HG03045 (cell line): Measurements from ENCODE around the gene NR0B1.

ENCODE experiments used
- ATAC-seq: cut with Tn5 transposase; IDR thresholded peaks from one replicate; pipeline ENCODE4 v1.9.1; 2021; ENCODE audit warnings: mild to moderate bottlenecking, moderate library complexity; ENCODE audit not compliant: unreplicated experiment

NR0B1 gene, protein sequence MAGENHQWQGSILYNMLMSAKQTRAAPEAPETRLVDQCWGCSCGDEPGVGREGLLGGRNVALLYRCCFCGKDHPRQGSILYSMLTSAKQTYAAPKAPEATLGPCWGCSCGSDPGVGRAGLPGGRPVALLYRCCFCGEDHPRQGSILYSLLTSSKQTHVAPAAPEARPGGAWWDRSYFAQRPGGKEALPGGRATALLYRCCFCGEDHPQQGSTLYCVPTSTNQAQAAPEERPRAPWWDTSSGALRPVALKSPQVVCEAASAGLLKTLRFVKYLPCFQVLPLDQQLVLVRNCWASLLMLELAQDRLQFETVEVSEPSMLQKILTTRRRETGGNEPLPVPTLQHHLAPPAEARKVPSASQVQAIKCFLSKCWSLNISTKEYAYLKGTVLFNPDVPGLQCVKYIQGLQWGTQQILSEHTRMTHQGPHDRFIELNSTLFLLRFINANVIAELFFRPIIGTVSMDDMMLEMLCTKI

DNA sequence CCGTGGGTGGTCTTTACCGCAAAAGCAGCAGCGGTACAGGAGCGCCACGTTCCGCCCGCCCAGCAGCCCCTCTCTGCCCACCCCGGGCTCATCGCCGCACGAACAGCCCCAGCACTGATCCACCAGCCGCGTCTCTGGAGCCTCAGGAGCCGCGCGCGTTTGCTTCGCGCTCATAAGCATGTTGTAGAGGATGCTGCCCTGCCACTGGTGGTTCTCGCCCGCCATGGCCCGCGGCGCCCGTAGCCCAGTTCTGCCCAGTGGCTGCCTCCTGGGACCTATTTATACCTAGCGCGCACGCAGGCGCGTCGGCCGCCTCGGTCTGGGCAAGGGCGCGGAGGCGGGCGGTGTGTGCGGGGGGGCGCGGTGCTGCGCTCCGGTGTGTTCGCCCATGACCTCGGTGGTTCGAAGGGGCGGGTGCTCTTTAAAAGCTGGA lies at the start of gene NR0B1:
Gene NR0B1 (minus strand): TSS at position 252 of the 433 bp plus-strand sequence. CDS start 27 bp downstream, at position 225.
- no peak for ATAC-seq

DNA sequence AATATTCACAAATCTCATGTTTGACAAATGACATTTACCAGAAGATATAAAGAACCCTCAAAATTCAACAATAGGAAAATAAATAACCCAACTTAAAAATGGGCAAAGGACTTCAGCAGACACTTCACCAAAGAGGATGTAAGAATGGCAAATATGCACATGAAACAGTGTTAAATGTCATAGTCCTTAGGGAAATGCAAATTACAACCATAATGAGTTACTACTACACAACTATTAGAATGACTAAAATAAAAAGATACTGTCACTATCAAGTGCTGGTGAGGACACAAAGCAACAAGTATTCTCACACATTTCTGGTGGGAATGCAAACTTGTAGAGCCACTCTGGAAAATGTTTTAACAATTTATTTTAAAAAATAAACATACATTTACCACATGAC lies 40.8 kb upstream of the NR0B1 start:
- no peak for ATAC-seq

DNA sequence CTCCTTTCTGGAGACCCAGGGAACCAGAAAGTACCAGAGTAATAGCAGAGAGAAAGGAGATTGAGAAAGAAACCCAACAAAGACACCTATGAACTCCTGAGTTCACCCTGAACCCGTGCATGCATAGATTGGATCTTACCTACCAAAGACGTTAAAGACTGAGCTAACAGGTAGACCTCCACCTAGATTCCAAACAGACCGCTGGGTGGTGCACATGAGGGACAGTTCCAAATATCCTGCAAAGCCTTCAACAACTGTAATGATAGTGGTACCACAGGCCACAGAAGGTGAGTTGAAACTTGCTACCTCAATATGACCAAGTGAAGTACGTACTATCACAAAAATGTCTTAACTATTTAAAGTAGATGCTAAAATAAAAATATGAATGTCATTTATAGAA lies 34.0 kb upstream of the NR0B1 start:
- no peak for ATAC-seq

DNA sequence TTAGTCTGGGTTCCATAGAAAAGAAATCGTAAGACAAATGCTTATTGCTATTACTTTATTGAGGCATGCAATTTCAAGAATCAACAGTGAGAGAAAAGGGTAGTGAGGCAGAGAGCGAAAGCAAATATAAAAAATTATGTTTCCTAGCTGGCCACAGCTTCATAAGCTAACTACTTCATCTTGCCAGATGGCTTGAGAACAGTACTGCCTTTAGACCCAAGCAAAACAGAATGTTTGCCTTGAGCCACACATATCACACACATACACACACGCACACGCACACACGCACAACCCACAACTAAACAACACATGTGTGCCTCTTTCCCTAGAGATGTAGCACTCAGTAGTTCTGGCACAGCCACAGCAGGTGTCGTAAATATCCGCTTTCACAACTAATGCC lies 31.6 kb upstream of the NR0B1 start:
- no peak for ATAC-seq

DNA sequence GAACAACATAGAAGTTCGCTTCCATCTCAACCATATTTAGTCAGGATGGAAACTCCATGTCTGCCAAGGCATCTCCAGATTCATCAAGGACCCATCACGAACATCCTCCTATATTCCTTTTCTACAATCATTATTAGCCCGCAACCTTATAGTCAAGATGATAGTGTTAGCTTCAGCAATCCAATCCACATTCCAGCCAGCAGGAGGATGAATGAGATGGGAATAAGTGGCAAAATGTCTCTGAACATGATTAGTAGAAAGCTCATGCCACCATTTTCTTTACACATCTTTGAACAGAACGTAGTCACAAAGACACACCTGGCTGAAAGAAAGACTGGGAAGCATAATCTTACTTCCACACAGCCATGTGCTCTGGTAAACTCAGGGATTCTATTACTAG lies 18.6 kb upstream of the NR0B1 start:
- no peak for ATAC-seq

DNA sequence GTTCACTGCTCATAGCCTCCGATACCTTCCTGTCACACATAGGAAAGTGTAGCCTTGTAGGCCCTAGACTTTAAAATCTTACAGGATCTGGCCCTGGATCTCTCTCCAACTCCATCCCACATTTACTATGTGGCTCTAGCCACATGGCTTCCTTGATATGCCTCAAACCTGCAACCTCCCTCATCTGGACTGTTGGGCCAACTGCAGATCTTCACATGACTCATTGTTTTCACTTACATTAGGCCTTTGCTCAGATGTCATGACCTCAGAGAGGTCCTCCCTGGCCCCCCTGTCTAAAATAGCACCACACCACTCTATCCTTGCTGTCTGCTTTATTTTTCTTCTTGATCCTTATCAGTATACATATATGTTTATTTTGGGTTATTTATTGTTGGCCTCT lies 8.1 kb upstream of the NR0B1 start:
- no peak for ATAC-seq

DNA sequence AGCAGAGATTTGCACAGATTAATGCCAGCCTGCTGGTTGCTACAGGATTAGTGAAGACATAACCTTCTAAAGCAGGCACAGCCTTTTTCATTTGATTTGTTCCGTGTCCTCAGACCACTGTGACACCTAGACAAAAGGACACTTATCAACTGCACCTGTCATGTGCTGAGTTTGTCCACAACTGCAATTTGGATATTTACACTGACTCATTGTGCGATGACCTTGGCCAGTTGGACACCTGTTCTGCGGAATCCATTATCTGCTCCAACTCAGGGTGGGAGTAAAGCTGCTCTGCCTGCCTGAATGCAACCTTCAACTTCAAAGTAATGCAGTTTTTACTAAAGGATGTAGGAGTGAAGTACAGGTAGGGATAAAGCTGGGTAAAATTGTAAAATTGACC lies 4.1 kb upstream of the NR0B1 start:
- no peak for ATAC-seq

DNA sequence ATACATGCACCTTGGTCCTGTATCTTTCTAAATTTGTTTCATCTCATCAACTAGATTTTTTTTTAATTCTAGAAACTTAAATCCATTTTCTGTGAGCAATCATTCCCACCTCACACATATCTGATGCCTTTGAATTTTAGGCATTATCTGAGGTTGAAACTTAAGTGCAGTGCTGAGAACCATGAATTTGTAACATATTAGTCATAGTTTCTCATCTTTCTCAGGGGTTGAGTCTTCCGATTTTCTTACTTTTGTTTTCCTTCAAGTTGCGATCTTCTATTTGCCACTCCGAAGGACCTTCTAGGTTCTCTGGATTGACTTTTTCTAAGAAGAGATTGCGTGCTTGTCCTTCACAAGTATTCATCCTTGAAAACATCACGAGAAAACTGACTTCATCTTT lies 3.7 kb upstream of the NR0B1 start:
- no peak for ATAC-seq

DNA sequence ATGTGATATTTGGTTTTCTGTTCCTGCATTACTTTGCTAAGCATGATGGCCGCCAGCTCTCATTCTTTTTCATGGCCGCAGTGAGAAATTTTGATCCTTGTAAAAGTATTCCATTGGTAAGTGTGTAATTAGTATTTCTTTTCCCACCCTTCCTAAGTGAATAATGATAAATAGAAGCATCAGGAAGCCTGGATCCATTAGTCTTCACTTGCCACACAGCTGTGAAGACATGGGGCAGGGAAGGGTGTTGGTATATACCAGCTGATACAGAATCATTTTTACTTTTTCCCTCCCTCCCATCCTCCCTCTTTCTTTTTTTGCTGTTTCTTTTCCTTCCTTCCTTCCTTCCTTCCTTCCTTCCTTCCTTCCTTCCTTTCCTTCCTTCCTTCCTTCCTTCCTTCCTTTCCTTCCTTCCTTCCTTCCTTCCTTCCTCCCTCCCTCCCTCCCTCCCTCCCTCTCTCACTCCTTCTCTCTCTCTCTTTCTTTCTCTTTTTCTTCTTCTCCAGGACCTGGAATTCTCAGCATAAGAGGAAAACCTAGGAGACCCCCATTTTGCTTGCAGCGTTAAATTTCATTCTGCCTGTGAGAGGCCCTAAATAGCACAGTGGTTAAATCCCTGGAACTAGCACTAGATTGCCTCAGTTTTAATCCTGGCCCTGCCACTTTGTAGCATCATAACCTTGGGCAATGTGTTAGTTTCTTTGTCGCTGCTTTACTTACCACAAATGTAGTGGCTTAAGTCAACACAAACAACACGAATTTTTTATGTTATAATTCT lies 1.4 kb upstream of the NR0B1 start:
- ATAC-seq = no peak

DNA sequence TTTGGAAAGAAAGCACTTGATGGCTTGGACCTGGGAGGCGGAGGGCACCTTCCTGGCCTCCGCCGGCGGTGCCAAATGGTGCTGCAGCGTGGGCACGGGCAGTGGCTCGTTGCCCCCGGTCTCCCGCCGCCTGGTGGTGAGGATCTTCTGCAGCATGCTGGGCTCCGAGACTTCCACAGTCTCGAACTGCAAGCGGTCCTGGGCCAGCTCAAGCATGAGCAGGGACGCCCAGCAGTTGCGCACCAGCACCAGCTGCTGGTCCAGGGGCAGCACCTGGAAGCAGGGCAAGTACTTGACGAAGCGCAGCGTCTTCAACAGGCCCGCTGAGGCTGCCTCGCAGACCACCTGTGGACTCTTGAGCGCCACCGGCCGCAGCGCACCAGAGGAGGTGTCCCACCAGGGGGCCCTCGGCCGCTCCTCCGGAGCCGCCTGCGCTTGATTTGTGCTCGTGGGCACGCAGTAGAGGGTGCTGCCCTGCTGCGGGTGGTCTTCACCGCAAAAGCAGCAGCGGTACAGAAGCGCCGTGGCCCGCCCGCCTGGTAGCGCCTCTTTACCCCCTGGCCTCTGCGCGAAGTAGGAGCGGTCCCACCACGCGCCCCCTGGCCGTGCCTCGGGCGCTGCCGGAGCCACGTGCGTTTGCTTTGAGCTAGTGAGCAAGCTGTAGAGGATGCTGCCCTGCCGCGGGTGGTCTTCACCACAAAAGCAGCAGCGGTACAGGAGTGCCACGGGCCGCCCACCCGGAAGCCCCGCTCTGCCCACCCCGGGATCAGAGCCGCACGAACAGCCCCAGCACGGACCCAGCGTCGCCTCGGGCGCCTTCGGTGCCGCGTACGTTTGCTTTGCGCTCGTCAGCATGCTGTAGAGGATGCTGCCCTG lies 689 bp downstream of the NR0B1 start:
- ATAC-seq = no peak

DNA sequence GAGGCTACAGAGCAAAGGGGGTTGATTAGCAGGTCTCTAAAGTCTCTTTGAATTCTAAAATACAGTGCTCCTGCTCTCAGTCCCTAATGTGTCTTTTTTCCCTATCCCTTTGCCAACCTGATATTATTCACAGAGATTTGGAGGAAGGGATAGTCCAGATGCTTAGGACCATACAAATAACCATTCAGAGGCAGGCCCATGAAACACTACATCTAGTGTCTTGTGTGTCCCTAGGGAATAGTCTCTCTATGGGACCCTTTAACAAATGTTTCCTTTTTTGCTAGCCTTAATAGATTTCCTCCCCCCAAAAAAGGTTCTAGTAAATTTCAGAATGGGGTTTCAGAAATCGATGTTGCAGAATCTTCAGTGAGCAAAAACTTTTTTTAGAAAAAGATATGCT lies 1.7 kb downstream of the NR0B1 start:
- ATAC-seq = no peak

DNA sequence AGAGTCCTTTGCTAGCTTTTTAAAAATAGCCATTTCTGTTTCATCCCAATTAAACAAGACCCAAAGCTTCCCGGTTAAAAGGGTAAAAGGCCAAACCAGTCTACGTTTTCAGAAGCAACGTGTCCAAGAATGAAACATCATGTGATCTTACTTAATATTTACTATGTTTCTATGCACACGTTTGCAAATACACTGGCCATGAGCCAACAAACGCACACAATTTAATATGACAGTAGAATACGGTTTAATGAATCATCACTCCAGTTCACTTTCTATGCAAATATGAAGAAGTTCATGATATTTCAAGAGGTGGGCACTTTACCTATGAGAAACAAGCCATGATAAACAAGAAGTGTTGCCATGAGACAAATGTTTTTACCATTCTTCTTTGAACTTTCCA lies 4.3 kb downstream of the NR0B1 start:
- no peak for ATAC-seq

DNA sequence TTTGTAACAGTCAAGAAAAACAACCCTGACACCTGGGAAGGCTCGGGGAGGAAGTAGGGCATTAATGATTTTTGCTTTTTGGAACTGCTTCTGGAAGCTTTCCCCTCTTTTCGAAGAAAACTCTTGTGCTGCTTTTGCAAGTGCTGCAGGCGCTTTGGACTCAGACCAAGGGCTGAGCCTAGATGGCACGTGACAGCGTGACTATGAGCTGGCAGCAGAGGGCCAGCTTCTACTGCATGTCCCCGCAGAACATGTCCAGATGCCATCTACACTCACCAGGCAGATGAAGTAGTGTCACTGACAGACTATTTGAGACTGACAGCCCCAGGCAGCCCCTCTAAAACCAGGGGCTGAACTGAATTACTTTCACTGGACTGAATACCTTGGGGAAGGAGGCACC lies 6.2 kb downstream of the NR0B1 start:
- no peak for ATAC-seq

DNA sequence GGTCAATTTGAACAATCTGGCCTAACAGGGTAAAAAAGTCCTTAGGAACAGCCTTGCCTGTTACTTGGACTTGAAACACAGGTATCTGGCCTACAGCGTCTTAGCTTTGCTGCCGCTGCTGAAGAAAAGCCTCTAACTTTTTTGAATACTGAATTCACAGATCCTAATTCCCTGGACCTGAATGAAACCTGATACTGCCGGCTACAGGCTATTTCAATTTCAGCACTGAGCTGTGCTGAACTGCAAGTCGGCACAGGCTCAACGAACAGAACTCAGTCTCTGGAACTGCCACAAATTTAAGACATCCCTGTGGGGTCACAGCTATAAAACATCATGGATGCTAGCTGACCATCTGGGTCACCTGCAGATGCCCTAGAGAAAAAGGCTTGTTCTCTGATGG lies 7.2 kb downstream of the NR0B1 start:
- ATAC-seq = no peak

DNA sequence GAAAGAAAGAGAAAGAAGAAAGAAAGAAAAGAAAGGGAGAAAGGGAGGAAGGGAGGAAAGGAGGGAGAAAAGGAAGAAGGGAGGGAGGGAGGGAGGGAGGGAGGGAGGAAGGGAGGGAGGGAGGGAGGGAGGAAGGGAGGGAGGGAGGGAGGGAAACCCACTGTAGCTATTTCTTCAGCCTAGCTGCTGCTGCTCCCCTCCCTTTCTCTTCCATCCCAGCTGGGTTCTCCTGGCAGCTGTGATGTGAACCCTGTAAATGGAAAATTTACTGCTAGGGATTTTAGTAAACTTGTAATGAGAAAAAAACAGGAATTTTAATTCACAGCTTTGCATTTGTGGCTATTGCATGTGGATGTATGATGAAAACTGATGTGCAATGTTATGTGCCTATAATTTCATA lies 8.0 kb downstream of the NR0B1 start:
- no peak for ATAC-seq

DNA sequence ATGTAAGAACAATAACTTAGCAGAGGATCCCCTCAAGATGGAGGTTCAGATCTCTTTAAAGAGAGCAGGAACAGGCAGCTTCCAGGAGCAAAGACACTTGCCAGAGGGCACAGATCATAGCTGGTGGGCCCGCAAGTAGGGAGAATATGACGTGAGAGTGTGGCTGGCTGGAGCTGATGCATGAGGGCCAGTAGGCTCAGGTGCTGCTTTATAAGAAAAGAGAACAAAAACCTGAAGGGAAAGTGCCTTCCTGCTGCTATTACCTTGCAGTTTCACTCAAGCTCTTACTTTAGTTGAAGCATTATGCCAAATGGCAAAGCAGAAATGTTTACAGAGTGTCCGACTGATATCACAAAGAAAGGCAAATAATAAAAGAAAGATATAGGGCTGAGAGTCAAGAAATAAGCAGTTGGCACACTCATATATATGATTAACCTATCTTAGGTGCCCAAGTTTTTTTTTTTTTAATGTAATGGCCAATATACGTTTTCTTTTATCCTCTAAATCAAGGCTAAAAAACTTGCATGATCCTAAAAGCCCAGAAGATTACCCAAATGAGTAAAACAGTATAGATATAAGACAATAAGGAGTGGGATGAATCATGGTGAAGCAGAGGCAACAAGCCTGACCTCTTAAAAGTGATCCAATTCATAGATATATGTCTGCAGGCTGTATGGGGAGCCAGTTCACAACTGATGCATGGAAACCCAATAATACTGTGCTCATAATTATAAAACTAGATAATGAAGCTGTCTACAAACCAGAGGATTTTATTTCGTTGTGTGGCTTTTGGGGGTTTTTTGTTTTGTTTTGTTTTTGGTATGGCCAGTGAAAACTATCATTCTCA lies 12.6 kb downstream of the NR0B1 start:
- no peak for ATAC-seq

DNA sequence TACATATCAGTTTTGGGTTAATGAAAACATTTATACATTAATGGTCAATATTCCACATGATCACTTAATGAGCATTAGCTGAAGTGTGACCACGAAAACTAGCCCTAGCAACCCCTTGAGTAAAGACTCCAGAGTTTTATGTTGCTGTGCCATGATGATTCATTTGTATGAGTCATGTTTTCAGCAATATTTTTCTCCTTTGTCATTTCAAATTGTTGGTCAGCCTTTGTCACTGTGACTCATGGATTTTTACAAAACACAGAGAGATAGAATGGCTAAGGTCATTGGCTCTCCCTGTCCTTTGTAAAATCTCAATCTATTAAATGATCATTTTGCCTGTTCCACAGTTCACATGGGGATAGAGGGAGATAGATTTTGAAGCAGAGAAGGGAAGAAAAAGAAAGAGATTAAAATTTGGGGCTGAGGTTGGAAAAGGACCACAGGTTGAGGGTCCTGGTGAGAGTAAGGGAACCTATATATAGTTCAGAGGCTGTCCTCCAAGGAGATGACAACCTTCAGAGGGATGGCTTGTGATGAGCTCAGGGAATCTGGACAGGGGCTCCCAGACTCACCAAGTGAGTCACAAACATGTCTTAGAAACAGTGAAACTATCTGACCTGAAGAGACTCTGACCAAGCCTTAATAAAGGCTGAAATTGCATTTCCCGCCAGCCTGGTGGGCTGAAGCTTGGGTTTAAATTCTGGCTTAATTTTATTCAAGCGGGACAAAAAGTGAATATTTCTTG lies 25.6 kb downstream of the NR0B1 start:
- ATAC-seq = no peak

DNA sequence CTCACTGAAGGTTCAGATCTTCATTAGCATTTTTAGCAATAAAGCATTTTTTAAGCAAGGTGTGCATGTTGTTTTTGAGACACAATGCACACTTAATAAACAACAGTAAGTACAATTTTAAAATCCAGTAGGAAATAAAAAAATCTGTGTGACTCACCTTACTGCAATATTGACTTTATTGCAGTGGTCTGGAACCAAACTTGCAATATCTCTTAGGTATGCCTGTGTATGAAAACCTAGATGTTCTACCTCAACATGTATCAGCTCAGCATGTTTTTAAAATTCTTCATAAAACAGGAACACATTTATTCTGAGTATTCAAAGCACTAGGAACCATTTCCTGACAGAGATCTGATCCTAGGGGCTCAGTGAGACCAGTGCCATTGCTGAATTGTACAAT lies 26.7 kb downstream of the NR0B1 start:
- no peak for ATAC-seq

DNA sequence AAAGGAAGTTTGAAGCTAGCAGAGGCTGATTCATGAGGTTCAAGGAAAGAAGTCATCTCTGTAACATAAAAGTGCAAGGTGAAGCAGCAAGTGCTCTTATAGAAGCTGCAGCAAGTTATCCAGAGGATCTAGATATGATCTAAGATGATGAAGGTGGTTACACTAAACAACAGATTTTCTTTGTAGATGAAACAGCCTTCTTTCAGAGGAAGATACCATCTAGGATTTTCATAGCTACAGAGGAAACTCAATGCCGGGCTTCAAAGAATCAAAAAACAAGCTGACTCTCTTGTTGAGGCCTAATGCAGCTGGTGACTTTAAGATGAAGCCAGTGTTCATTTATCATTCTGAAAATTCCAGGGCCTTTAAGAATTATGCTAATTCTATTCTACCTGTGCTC lies 28.8 kb downstream of the NR0B1 start:
- no peak for ATAC-seq

DNA sequence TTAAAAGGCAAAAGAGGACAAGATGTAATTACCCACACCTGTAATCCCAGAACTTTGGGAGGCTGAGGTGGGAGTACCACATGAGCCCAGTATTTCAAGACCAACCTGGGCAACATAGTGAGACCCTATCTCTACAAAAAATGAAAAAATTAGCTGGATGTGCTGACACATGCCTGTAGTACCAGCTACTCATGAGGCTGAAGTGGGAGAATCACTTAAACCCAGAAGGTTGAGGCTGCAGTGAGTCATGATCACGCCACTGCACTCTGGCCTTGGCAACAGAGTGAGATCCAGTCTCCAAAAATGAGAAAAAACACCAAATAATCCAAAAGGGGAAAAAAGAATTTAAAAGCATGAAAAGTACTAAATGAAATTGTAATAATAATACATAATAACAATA lies 30.8 kb downstream of the NR0B1 start:
- ATAC-seq = no peak
